Neural cell (in vitro differentiated cells): ENCODE data around the gene NOL4L.

Experiments
- CTCF ChIP-seq: fragments of 450-650 bp; IDR thresholded peaks from 2 replicates; pipeline ENCODE4 v1.5.1; 2014; ENCODE audit warnings: antibody characterized with exemption, mild to moderate bottlenecking, moderate library complexity; ENCODE audit not compliant: poor library complexity, severe bottlenecking
- EZH2 ChIP-seq: fragments of 200-600, 300-800 bp; shearing (Covaris generic), sonication (generic); IDR thresholded peaks from 2 replicates; pipeline ENCODE4 v1.6.1; 2014; ENCODE audit warnings: antibody characterized with exemption, low read length, borderline replicate concordance, mild to moderate bottlenecking; ENCODE audit not compliant: insufficient read depth, poor library complexity, severe bottlenecking

- no peak for TF ChIP-seq EZH2
- no peak for TF ChIP-seq CTCF
Observed at GRCh38 chr20:32437391-32438074, 147.6 kb downstream of the NOL4L start.
